Measurements from ENCODE around the gene ZNF343. TPM values are rescaled to one million over a fixed set of nuclear protein-coding genes. Genes with fewer than 3 reads are reported as not detected.

The ZNF343 gene
- total RNA-seq, 4 donors from 2014 or later = 6.8 to 14.8 (median 8.4) TPM

GRCh38 chr20:2469991-2470422 lies 38.7 kb downstream of the ZNF343 start:
- ATAC-seq (ENCODE audit: low FRiP score) = peak; percentile 57
- TF ChIP-seq, protein P1, sequence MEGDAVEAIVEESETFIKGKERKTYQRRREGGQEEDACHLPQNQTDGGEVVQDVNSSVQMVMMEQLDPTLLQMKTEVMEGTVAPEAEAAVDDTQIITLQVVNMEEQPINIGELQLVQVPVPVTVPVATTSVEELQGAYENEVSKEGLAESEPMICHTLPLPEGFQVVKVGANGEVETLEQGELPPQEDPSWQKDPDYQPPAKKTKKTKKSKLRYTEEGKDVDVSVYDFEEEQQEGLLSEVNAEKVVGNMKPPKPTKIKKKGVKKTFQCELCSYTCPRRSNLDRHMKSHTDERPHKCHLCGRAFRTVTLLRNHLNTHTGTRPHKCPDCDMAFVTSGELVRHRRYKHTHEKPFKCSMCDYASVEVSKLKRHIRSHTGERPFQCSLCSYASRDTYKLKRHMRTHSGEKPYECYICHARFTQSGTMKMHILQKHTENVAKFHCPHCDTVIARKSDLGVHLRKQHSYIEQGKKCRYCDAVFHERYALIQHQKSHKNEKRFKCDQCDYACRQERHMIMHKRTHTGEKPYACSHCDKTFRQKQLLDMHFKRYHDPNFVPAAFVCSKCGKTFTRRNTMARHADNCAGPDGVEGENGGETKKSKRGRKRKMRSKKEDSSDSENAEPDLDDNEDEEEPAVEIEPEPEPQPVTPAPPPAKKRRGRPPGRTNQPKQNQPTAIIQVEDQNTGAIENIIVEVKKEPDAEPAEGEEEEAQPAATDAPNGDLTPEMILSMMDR (IDR thresholded peaks at IDR 0.05) = no peak
- DNase-seq (ENCODE audit: low spot score) = peak; percentile 32

GRCh38 chr20:2468581-2469407 lies 39.9 kb downstream of the ZNF343 start:
- TF ChIP-seq, protein P1 (IDR thresholded peaks at IDR 0.05) = no peak
- ATAC-seq (ENCODE audit: low FRiP score) (no peak), DNase-seq (ENCODE audit: low spot score) (no peak)

DNA sequence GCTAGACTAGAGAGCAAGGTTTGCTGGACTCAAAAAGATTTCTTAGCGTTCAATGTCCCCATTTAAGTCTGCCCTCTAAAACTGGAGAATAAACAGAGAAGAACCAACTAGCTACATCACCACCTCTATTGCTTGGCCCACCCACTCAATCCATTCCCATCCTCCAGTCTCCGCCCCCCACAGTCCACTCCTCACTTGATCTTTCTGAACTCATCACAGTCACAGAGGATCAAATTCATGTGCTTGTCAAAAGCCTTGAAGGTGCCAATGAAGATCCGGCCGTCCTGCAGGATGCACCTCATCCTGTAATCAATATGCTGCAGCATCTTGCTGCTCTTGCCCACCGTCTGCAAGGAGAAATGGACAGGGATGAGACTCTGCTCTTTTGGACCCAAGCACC lies 41.3 kb downstream of the ZNF343 start:
- no peak for ATAC-seq (ENCODE audit: low FRiP score)
- no peak for DNase-seq (ENCODE audit: low spot score)
- TF ChIP-seq, protein P1 (IDR thresholded peaks at IDR 0.05) = no peak

- DNase-seq (ENCODE audit: low spot score) (no peak), ATAC-seq (ENCODE audit: low FRiP score) (no peak)
- TF ChIP-seq, protein P1 (IDR thresholded peaks at IDR 0.05) = no peak
Observed at GRCh38 chr20:2465100-2465499, 43.6 kb downstream of the ZNF343 start.

- DNase-seq (ENCODE audit: low spot score) (no peak), ATAC-seq (ENCODE audit: low FRiP score) (no peak)
Observed at GRCh38 chr20:2463616-2464365, 44.9 kb downstream of the ZNF343 start.

GRCh38 chr20:2462484-2462883 lies 46.2 kb downstream of the ZNF343 start:
- DNase-seq (ENCODE audit: low spot score) (no peak), ATAC-seq (ENCODE audit: low FRiP score) (no peak)
- TF ChIP-seq, protein P1 (IDR thresholded peaks at IDR 0.05) = no peak

More at GRCh38 chr20:2463616-2464365, 44.9 kb downstream of the ZNF343 start:
- TF ChIP-seq, protein P1 (IDR thresholded peaks at IDR 0.05) = no peak

Data from omental fat pad (tissue), 4 donors.